Measurements from ENCODE around the gene DYNC2I2.

DYNC2I2 gene

DNA sequence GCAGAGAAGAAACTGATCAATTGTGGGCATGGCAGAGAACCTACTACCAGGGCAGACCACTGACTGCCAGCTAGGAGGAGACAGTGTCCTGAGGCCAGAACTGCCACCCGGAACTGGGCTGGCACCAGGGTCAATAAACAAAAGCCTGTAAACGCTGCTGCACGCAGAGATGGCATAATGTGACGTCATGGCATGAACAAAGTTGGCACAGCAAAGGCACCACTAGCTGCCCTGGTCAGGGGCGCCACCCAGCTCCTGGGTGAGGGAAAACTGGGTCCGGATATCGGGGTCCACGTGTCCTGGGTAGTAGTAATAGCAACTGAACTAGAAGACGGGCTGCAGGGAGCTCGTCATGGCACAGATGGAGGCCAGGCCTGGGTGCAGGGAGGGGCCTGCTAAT lies 32.1 kb downstream of the DYNC2I2 start:
- no peak for DNase-seq
- no peak for TF ChIP-seq GATA1 (IDR thresholded peaks at IDR 0.05; ENCODE audit: low read depth, low read length)

DNA sequence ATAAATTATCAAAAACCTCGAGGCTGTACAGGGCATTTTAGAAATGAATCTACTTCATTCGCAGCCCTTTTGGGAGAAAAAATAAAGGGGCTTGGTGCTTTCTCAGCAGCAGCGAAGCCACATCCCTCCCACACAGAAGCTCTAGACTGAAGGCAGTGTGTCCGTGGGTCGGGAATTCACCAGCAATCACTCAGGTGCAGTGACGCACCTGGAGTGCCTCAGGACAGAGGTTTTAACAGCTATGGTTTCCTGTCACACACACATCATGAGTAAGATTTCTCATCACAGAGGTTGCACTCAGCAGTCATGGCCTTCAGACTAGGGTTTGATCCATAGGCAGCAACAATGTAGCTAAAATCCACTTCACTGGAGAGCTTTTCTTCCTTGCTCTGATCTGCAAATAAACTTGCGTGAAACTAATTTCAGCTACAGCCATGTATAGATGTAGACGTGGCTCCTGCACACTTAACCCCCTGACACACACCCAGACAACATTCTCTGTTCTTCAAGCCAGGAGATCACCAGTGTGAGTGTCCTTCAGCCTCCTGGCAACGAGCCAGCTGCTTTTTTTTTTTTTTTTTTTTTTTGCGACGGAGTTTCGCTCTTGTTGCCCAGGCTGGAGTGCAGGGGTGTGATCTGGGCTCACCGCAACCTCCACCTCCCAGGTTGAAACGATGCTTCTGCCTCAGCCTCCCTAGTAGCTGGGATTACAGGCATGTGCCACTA lies 34.8 kb downstream of the DYNC2I2 start:
- no peak for DNase-seq
- TF ChIP-seq POLR2A (IDR thresholded peaks at IDR 0.05; ENCODE audit: low read length) (no peak), GATA1 (IDR thresholded peaks at IDR 0.05; ENCODE audit: low read depth, low read length) (no peak)

- TF ChIP-seq POLR2A (IDR thresholded peaks at IDR 0.05; ENCODE audit: low read length): no peak
- no peak for TF ChIP-seq GATA1 (IDR thresholded peaks at IDR 0.05; ENCODE audit: low read depth, low read length)
- DNase-seq: no peak
These were observed 36.9 kb downstream of the DYNC2I2 start for GRCh38 chr9:128619779-128620178.

GRCh38 chr9:128619127-128619526 lies 37.5 kb downstream of the DYNC2I2 start:
- no peak for DNase-seq
- TF ChIP-seq POLR2A (IDR thresholded peaks at IDR 0.05; ENCODE audit: low read length) (no peak), GATA1 (IDR thresholded peaks at IDR 0.05; ENCODE audit: low read depth, low read length) (no peak)

DNA sequence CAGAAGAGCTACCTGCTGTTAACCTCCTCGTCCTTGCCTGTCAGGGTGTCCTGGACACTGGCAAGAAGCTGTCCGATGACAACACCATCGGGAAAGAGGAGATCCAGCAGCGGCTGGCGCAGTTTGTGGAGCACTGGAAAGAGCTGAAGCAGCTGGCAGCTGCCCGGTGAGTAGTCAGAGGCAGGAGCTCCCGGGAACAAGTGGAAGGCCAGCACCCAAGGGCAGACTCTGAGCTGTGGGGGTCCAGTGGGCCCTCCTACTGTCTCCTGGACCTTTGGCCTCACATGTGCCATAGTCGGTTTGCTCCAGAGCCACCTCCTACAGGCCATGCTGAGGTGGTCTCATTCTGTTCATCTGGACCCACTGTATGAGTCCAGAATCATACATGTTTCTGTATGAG lies 38.7 kb downstream of the DYNC2I2 start:
- TF ChIP-seq POLR2A (IDR thresholded peaks at IDR 0.05; ENCODE audit: low read length) (no peak), GATA1 (IDR thresholded peaks at IDR 0.05; ENCODE audit: low read depth, low read length) (no peak)
- DNase-seq: no peak

DNA sequence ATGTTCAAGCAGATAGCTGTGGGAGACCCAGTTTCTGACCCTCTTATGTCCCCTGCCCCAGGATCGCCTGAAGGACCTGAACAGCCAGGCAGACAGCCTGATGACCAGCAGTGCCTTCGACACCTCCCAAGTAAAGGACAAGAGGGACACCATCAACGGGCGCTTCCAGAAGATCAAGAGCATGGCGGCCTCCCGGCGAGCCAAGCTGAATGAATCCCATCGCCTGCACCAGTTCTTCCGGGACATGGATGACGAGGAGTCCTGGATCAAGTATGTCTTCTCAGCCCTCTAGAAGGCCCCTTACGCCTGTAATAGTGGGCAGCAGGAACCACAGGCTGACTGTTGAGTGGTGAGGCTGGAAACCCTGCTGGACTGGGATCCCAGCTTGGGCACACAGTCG lies 41.1 kb downstream of the DYNC2I2 start:
- no peak for TF ChIP-seq GATA1 (IDR thresholded peaks at IDR 0.05; ENCODE audit: low read depth, low read length)
- TF ChIP-seq POLR2A (IDR thresholded peaks at IDR 0.05; ENCODE audit: low read length): no peak
- DNase-seq: no peak

DNA sequence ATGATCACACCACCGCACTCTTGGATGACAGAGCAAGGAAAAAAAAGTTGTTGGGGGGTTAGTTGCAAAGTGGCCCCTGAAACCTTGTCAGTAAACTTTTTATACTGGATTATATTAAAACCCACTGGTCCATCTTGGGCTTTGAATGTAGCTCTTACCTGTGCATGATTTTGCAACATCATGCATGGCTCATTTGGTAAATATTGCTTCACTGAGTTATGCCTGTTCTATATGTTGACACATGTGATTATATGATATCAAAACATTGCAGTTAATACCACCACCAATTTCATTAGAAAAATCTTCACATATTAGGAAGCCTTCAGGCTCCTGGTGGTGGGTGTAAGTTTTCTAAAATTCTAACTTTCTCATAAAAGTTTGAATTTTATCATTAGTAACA lies 41.9 kb downstream of the DYNC2I2 start:
- no peak for TF ChIP-seq POLR2A (IDR thresholded peaks at IDR 0.05; ENCODE audit: low read length)
- no peak for TF ChIP-seq GATA1 (IDR thresholded peaks at IDR 0.05; ENCODE audit: low read depth, low read length)
- DNase-seq: no peak

DNA sequence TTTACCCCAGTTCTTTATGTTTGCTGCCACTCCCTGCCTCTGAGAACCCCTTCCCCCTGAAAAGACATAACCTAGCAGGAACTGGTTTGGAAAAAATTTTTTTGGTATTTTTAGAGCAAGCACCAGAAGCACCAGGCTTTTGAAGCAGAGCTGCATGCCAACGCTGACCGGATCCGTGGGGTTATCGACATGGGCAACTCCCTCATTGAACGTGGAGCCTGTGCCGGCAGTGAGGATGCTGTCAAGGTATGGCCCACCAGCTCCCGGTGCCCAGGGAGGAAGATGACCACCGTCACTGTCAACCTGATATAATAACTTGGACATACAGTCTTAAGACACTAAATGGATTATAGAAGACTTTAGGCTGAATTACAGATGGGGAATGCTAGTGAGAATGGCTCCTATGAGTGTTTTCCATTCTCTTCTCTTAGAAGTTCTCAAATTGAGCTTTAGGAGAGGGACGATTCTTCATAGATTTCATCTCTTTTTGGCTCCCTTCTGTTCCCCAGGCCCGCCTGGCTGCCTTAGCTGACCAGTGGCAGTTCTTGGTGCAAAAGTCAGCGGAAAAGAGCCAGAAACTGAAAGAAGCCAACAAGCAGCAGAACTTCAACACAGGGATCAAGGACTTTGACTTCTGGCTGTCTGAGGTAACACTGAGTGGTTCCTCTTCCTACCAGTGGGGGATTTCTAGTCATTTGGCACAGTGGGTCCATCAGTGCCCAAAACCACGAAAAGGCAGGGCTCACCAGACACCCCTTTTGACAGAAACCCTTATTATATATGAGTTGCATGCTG lies 44.9 kb downstream of the DYNC2I2 start:
- no peak for TF ChIP-seq POLR2A (IDR thresholded peaks at IDR 0.05; ENCODE audit: low read length)
- no peak for DNase-seq

- DNase-seq: peak in 1 of 2 experiments; percentile 17
- no peak for TF ChIP-seq GATA1 (IDR thresholded peaks at IDR 0.05; ENCODE audit: low read depth, low read length)
- TF ChIP-seq POLR2A (IDR thresholded peaks at IDR 0.05; ENCODE audit: low read length): no peak
These were observed 45.8 kb downstream of the DYNC2I2 start for GRCh38 chr9:128610897-128611296.

- no peak for DNase-seq
- TF ChIP-seq GATA1 (IDR thresholded peaks at IDR 0.05; ENCODE audit: low read depth, low read length) (no peak), POLR2A (IDR thresholded peaks at IDR 0.05; ENCODE audit: low read length) (no peak)
These were observed 48.9 kb downstream of the DYNC2I2 start for GRCh38 chr9:128607642-128608350.

- no peak for DNase-seq
- TF ChIP-seq POLR2A (IDR thresholded peaks at IDR 0.05; ENCODE audit: low read length) (no peak), GATA1 (IDR thresholded peaks at IDR 0.05; ENCODE audit: low read depth, low read length) (no peak)
These were observed 53.0 kb downstream of the DYNC2I2 start for GRCh38 chr9:128603697-128604096.

DNA sequence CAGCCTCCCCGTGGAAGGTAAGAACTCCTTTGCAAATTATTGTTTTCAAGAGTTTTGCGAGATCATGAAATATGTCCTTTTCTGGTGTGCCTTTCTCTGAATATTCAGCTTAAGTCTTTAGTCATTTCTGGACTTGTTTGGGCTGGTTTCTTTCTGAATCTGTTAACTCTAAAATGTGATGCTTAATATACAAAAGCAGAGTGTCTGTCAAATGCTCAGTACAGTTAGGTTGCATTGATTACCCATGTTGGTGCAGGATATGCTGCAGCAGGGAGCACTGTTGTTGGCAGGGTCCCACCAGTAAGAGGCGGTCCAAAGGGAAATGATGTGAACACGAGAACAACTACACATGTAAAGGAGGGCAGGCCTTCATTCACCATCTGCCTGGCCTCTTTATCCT lies 56.5 kb downstream of the DYNC2I2 start:
- TF ChIP-seq GATA1 (IDR thresholded peaks at IDR 0.05; ENCODE audit: low read depth, low read length) (no peak), POLR2A (IDR thresholded peaks at IDR 0.05; ENCODE audit: low read length) (no peak)
- DNase-seq: no peak

GRCh38 chr9:128595471-128595870 lies 61.2 kb downstream of the DYNC2I2 start:
- TF ChIP-seq POLR2A (IDR thresholded peaks at IDR 0.05; ENCODE audit: low read length): no peak
- no peak for TF ChIP-seq GATA1 (IDR thresholded peaks at IDR 0.05; ENCODE audit: low read depth, low read length)
- no peak for DNase-seq

DNA sequence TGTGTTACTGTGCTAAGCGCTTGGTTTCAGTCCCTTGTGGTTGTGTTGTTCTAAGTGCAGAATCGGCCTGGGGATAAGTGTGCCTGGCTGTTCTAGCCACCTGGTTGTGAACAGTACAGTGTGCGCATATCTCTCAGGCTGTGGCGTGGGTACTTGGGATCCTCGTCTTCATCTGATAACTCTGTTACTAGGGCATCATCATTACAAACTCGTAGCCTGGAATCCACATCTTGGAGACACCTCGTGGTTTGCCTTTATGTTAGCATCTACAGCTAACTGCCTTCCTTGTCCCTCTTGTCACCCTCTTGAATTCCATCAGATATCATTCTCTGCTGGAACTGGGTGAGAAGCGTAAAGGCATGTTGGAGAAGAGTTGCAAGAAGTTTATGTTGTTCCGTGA lies 62.8 kb downstream of the DYNC2I2 start:
- TF ChIP-seq POLR2A (IDR thresholded peaks at IDR 0.05; ENCODE audit: low read length): no peak
- TF ChIP-seq GATA1 (IDR thresholded peaks at IDR 0.05; ENCODE audit: low read depth, low read length): no peak
- no peak for DNase-seq
